Measurements from ENCODE around the gene PKNOX2. TPM values are rescaled to one million over a fixed set of nuclear protein-coding genes. Genes with fewer than 3 reads are reported as not detected.
A peak's percentile ranks its signal among the peaks of the same experiment; 100 is the strongest.

PKNOX2 gene
- total and polyA plus RNA-seq, 2 of the 8 experiments (the other 6 are each of a cell fraction or from before 2014, with no cell fraction given) = 2.0 TPM

DNA sequence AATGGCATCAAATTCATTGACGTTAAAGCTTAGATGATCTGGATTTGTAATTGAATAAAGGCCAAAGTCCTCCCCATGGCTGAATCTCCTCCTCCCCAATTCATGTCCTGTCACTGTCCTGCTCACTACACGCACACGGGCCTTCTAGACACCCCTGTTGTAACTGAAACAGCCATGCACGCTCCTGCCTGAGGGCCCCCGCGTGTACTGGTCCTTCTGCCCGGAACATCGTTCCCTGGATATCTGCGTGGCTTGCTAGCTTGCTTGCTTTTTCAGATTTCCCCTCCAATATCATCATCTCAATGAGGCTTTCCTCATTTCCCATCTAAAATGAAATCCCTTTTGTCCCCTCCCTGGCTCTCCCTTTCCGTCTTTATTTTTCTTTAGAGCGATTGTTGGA, 15.3 kb downstream of the PKNOX2 start:
- CTCF ChIA-PET (ENCODE audit: partially characterized antibody) = interaction anchor here (0.7 to 2.2 kb wide), 14 partner anchors 8 to 175 kb away, joined by 3 to 6 read pairs (median 4); no protein-coding TSS in a partner anchor
- H3K4me2 ChIP-seq (ENCODE audit: insufficient read depth in 1 of 2, low read depth in 2 of 2, low read length in 2 of 2) = no peak overlapping the region

More for the DNA sequence above, 15.3 kb downstream of the PKNOX2 start:
- H3K36me3 ChIP-seq (ENCODE audit: control insufficient read depth in 2 of 4, insufficient read depth in 4 of 4, low read length in 3 of 4) = no peaks in the 10 kb centered on the region
- no peak overlapping the region for H3K23ac ChIP-seq (ENCODE audit: insufficient read length)
- no peak overlapping the region for H2BK120ac ChIP-seq (replicated peaks; ENCODE audit: low read depth, low read length)
- H3K27ac ChIP-seq (ENCODE audit: low read depth, low read length) = no peak overlapping the region
- no peak overlapping the region for H2AK5ac ChIP-seq (ENCODE audit: low read depth, low read length)
- no peak overlapping the region for H3K14ac ChIP-seq (ENCODE audit: insufficient read length)
- H4K20me1 ChIP-seq (replicated peaks in 1 of 2; ENCODE audit: control insufficient read depth in 1 of 2, insufficient read depth in 2 of 2, low read length in 2 of 2) = no peaks in the 10 kb centered on the region
- H2BK12ac ChIP-seq (ENCODE audit: low read depth, low read length) = no peak overlapping the region
- no peaks in the 10 kb centered on the region for H3K23me2 ChIP-seq (ENCODE audit: low read depth, low read length)
- H3K79me2 ChIP-seq (ENCODE audit: control insufficient read depth in 1 of 2, insufficient read depth in 2 of 2, low read length in 2 of 2) = no peaks in the 10 kb centered on the region; a peak in 1 of 4 replicates
- TF ChIP-seq HDAC6 (IDR thresholded peaks at IDR 0.05; ENCODE audit: low read depth, low read length) (no peak), SUZ12 (IDR thresholded peaks at IDR 0.05; ENCODE audit: low read length) (no peak), EZH2 (IDR thresholded peaks at IDR 0.05; ENCODE audit: low read depth, low read length, severe bottlenecking) (no peak), TEAD4 (IDR thresholded peaks at IDR 0.05; ENCODE audit: low read depth, low read length) (no peak), JUN (IDR thresholded peaks at IDR 0.05; ENCODE audit: low read depth, low read length) (no peak), RFX5 (IDR thresholded peaks at IDR 0.05; ENCODE audit: borderline replicate concordance, low read depth, low read length) (no peak), CHD2 (IDR thresholded peaks at IDR 0.05; ENCODE audit: low read length) (no peak)
- H3K79me1 ChIP-seq (ENCODE audit: low read depth, low read length) = no peaks in the 10 kb centered on the region; the same call in 1 of the 2 replicates
- H4K8ac ChIP-seq (ENCODE audit: extremely low read depth, insufficient read depth, low read length) = no peak overlapping the region
- H3K4ac ChIP-seq (replicated peaks; ENCODE audit: insufficient read length, low read depth, low read length) = no peak overlapping the region
- H3K27me3 ChIP-seq (replicated peaks in 1 of 4; ENCODE audit: control insufficient read depth in 3 of 4, extremely low read depth in 1 of 4, insufficient read depth in 3 of 4, low read length in 3 of 4) = no peaks in the 10 kb centered on the region; a peak in 1 of 7 replicates
- no peaks in the 10 kb centered on the region for H3K9me3 ChIP-seq (ENCODE audit: insufficient read depth in 2 of 2, low read depth in 1 of 2, low read length in 1 of 2)
- H3K4me1 ChIP-seq (replicated peaks in 1 of 4; ENCODE audit: control insufficient read depth in 3 of 4, insufficient read depth in 4 of 4, low read length in 3 of 4) = peaks cover 1 to 23% (median 4%) of the 10 kb centered on the region in 4 experiments; a peak in 4 of 7 replicates
- no peak overlapping the region; the same call in 1 of the 2 replicates for H3K18ac ChIP-seq (ENCODE audit: extremely low read depth, low read length)
- no peak overlapping the region for H2AFZ ChIP-seq (ENCODE audit: low read length)
- peak overlapping the region; percentile 91; the same call in 1 of the 2 replicates for H2BK20ac ChIP-seq (ENCODE audit: low read length)
- H3K9ac ChIP-seq (replicated peaks in 1 of 4; ENCODE audit: extremely low read depth in 1 of 4, low read depth in 3 of 4, low read length in 3 of 4) = no peak overlapping the region
- H3K56ac ChIP-seq (replicated peaks; ENCODE audit: insufficient read length, low read depth, low read length) = no peak overlapping the region
- no peak overlapping the region for H3K4me3 ChIP-seq (ENCODE audit: extremely low read depth in 1 of 4, insufficient read depth in 2 of 4, low read depth in 3 of 4, low read length in 4 of 4)
- WGBS, 2 experiments (ENCODE audit: extremely low coverage in 1 of 2, insufficient coverage in 1 of 2, insufficient read length in 1 of 2, insufficient replicate concordance in 2 of 2, low coverage in 1 of 2, low lambda C conversion rate in 2 of 2, missing lambda C conversion rate in 1 of 2) = 87% methylated on average over 11 of the region's 11 CpGs; no CpG with 5 or more reads in 1 of the 2 experiments
- POLR2A ChIA-PET (ENCODE audit: partially characterized antibody) = interaction anchor here (0.6 kb wide), 1 partner anchor 1095 kb away, joined by 5 read pairs; no protein-coding TSS in a partner anchor
- no peak overlapping the region for H2BK5ac ChIP-seq (ENCODE audit: low read depth, low read length)
- H4K91ac ChIP-seq (replicated peaks; ENCODE audit: insufficient read length, low read length) = no peak overlapping the region
- DNase-seq (ENCODE audit: low read depth in 1 of 2, low spot score in 2 of 2) (no peak), FAIRE-seq (no peak)
- no peak overlapping the region for H2BK15ac ChIP-seq (ENCODE audit: low read length)
- no peak overlapping the region for H4K5ac ChIP-seq (ENCODE audit: insufficient read length, low read depth, low read length)

Data from H1 (cell line).